A673 (cell line): ENCODE measurements around the gene GUCD1. TPM values are rescaled to one million over a fixed set of nuclear protein-coding genes. Genes with fewer than 3 reads are reported as not detected.

Experiments
- BruUV-seq: library from RNA; stranded (reverse); fragments of 400-500 nt; replicated peaks from 2 replicates; lab custom pipeline; 2021; lab: Mats Ljungman, UMichigan
- CTCF ChIA-PET: fragments of 300-600 bp; sonication (Branson Sonifier 250); formaldehyde crosslinking; loops from one replicate; lab custom pipeline; 2022; ENCODE audit warnings: antibody characterized with exemption; lab: Charles Lee
- POLR2A ChIA-PET: fragments of 300-600 bp; sonication (Branson Sonifier 250); formaldehyde crosslinking; loops from one replicate; lab custom pipeline; 2022; ENCODE audit warnings: antibody characterized with exemption; ENCODE audit not compliant: low non-redundant PET; lab: Charles Lee
- DNase-seq: peaks from one replicate; pipeline ENCODE4 v3.0.0-alpha.2; 2015; ENCODE audit warnings: low spot score
- H3K27ac ChIP-seq: fragments of 200-600 bp; sonication (generic); 2 replicates; pipeline ENCODE4 v1.5.1; 2016; ENCODE audit warnings: mixed run types, low read depth, mild to moderate bottlenecking, mixed read lengths, antibody characterized with exemption, low read length; ENCODE audit not compliant: poor library complexity, severe bottlenecking
- H3K27me3 ChIP-seq: fragments of 200-600 bp; sonication (generic); replicated peaks from 2 replicates; pipeline ENCODE4 v1.6.1; 2017; ENCODE audit warnings: mixed run types, low read depth, mild to moderate bottlenecking, mixed read lengths, antibody characterized with exemption, low read length; ENCODE audit not compliant: insufficient read depth, poor library complexity
- H3K36me3 ChIP-seq: fragments of 200-600 bp; sonication (generic); 2 replicates; pipeline ENCODE4 v1.6.1; 2016; ENCODE audit warnings: mixed run types, mild to moderate bottlenecking, mixed read lengths, antibody characterized with exemption, low read length; ENCODE audit not compliant: insufficient read depth, poor library complexity, severe bottlenecking
- H3K4me1 ChIP-seq: fragments of 200-600 bp; sonication (generic); 2 replicates; pipeline ENCODE4 v1.6.1; 2017; ENCODE audit warnings: mixed run types, mild to moderate bottlenecking, mixed read lengths, antibody characterized with exemption, low read length; ENCODE audit not compliant: insufficient read depth, poor library complexity, severe bottlenecking
- H3K4me3 ChIP-seq: fragments of 200-600 bp; sonication (generic); 2 replicates; pipeline ENCODE4 v1.5.1; 2016; ENCODE audit warnings: low read depth, mixed run types, mild to moderate bottlenecking, mixed read lengths, low read length; ENCODE audit not compliant: poor library complexity, severe bottlenecking
- H3K9me3 ChIP-seq: fragments of 200-600 bp; sonication (generic); 2 replicates; pipeline ENCODE4 v1.6.1; 2016; ENCODE audit warnings: mixed run types, low read depth, mild to moderate bottlenecking, mixed read lengths, antibody characterized with exemption, low read length; ENCODE audit not compliant: poor library complexity, severe bottlenecking
- EZH2 ChIP-seq: fragments of 200-600 bp; sonication (generic); IDR thresholded peaks from 2 replicates; pipeline ENCODE4 v1.6.1; 2017; ENCODE audit warnings: borderline replicate concordance, low read depth, mild to moderate bottlenecking, mixed read lengths, antibody characterized with exemption, low read length; ENCODE audit not compliant: poor library complexity, severe bottlenecking
- intact Hi-C: fragments of 100-400 bp; cut with micrococcal nuclease; formaldehyde crosslinking; loops from one replicate; pipeline ENCODE4 v1.10.0; 2022; ENCODE audit not compliant: unreplicated experiment
- total RNA-seq: library from RNA; stranded (reverse); gene quantifications from 2 replicates; pipeline ENCODE4 v1.2.3, GENCODE V29; 2021
- TF ChIP-seq, protein P1 (sequence below): fragments of 300-800, 200-600 bp; sonication (generic); conservative IDR thresholded peaks from 2 replicates; pipeline ENCODE4 v1.5.1; 2017; ENCODE audit warnings: low read depth, mild to moderate bottlenecking, antibody characterized with exemption, low read length, moderate library complexity, mixed read lengths

Gene GUCD1
- total RNA-seq, 1 experiment from 2014 or later: 70.5 TPM

- ChIA-PET POLR2A (no interaction called here), CTCF (no interaction called here)
- H3K36me3 ChIP-seq: no peaks in the 10 kb centered on the region
- BruUV-seq: no TSS peak
- no peaks in the 10 kb centered on the region for H3K9me3 ChIP-seq
- intact Hi-C loops: no loop called here
- H3K27me3 ChIP-seq: no peaks in the 10 kb centered on the region
- TF ChIP-seq, protein P1, sequence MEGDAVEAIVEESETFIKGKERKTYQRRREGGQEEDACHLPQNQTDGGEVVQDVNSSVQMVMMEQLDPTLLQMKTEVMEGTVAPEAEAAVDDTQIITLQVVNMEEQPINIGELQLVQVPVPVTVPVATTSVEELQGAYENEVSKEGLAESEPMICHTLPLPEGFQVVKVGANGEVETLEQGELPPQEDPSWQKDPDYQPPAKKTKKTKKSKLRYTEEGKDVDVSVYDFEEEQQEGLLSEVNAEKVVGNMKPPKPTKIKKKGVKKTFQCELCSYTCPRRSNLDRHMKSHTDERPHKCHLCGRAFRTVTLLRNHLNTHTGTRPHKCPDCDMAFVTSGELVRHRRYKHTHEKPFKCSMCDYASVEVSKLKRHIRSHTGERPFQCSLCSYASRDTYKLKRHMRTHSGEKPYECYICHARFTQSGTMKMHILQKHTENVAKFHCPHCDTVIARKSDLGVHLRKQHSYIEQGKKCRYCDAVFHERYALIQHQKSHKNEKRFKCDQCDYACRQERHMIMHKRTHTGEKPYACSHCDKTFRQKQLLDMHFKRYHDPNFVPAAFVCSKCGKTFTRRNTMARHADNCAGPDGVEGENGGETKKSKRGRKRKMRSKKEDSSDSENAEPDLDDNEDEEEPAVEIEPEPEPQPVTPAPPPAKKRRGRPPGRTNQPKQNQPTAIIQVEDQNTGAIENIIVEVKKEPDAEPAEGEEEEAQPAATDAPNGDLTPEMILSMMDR: no peak
- no peak for TF ChIP-seq EZH2
- H3K4me3 ChIP-seq: no peak overlapping the region
- no peaks in the 10 kb centered on the region for H3K4me1 ChIP-seq
- DNase-seq: no peak
- H3K27ac ChIP-seq: no peak overlapping the region
Measured at GRCh38 chr22:24496661-24497060, 58.3 kb downstream of the GUCD1 start.

DNA sequence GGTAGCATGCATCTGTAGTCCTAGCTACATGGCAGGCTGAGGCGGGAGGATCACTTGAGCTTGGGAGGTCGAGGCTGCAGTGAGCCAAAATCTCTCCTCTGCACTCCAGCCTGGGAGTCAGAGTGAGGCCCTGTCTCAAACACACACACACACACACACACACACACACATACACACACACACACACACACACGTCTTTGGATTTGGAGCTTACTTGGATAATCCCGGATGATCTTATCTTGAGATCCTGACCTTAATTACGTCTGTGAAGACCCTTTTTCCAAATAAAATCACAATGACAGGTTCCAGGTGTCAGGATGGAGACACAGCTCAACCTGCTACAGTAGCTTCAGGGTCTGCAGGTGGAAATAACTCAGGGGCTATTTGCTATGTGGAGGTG lies 58.7 kb downstream of the GUCD1 start:
- no TSS peak for BruUV-seq
- no peaks in the 10 kb centered on the region for H3K27me3 ChIP-seq

DNA sequence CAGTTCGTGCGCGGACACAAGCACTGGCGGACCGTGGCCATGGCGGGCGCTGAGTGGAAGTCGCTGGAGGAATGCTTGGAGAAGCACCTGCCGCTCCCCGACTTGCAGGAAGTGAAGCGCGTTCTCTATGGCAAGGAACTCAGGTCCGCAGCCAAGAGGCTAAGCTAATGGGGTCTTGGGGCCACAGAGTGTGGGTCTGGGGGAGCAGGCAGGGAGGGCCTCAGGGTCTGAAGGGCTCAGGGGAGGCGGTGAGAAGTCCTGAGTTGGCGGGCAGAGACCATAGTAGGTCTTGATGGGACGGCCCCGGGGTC lies 59.6 kb downstream of the GUCD1 start:
- BruUV-seq: no TSS peak
- POLR2A ChIA-PET: no interaction called here
- no peak for DNase-seq
- no peak overlapping the region for H3K27ac ChIP-seq
- H3K9me3 ChIP-seq: no peaks in the 10 kb centered on the region
- H3K27me3 ChIP-seq: no peaks in the 10 kb centered on the region
- H3K4me1 ChIP-seq: no peaks in the 10 kb centered on the region
- H3K36me3 ChIP-seq: no peaks in the 10 kb centered on the region
- no peak overlapping the region for H3K4me3 ChIP-seq
- TF ChIP-seq EZH2: no peak
- TF ChIP-seq, protein P1: no peak
- CTCF ChIA-PET: no interaction called here
- intact Hi-C loops: no loop called here

More for the DNA sequence above, 58.7 kb downstream of the GUCD1 start:
- DNase-seq: no peak
- no peak for TF ChIP-seq EZH2
- TF ChIP-seq, protein P1: no peak
- intact Hi-C loops: no loop called here
- Histone ChIP-seq H3K36me3 (no peaks in the 10 kb centered on the region), H3K9me3 (no peaks in the 10 kb centered on the region), H3K4me1 (no peaks in the 10 kb centered on the region), H3K27ac (no peak overlapping the region), H3K4me3 (no peak overlapping the region)
- CTCF ChIA-PET: interaction anchor here (0.6 kb wide), 1 partner anchor 10 kb away, joined by 12 read pairs; no protein-coding TSS in a partner anchor
- POLR2A ChIA-PET: no interaction called here
